GM12878 (cell line): ENCODE measurements around the gene PRRT4.

Experiments used
- CHD1 ChIP-seq: IDR thresholded peaks from 2 replicates; pipeline ENCODE4 v1.6.1; 2012; ENCODE audit warnings: low read depth, low read length, improper control_type of control experiment
- CTCF ChIP-seq, 3 experiments: IDR thresholded peaks in 2 of 3; conservative IDR thresholded peaks in 1 of 3; 2 replicates each; pipeline ENCODE4 v1.5.1; 2011; ENCODE audit warnings: low read depth in 3 of 3, low read length in 3 of 3, mild to moderate bottlenecking in 3 of 3, control low read depth in 2 of 3, moderate library complexity in 2 of 3, inconsistent platforms in 1 of 3, mixed read lengths in 1 of 3; ENCODE audit not compliant: control insufficient read depth in 2 of 3, insufficient read depth in 1 of 3; ENCODE audit errors: extremely low read depth in 1 of 3
- EGR1 ChIP-seq, 2 experiments: IDR thresholded peaks; 1 replicate in 1 of 2; 2 replicates in 1 of 2; pipeline ENCODE4 v1.6.1; 2011 to 2012; ENCODE audit warnings: low read depth in 2 of 2, low read length in 2 of 2, borderline replicate concordance in 1 of 2, mild to moderate bottlenecking in 1 of 2, moderate library complexity in 1 of 2
- ETV6 ChIP-seq, 2 experiments: fragments of 450-650 bp in 1 of 2; IDR thresholded peaks in 1 of 2; conservative IDR thresholded peaks in 1 of 2; 2 replicates each; pipeline ENCODE4 v1.6.1; 2014; ENCODE audit warnings: antibody characterized with exemption in 1 of 2, borderline replicate concordance in 1 of 2, low read depth in 1 of 2, mild to moderate bottlenecking in 1 of 2, moderate library complexity in 1 of 2
- EZH2 ChIP-seq: IDR thresholded peaks from 2 replicates; pipeline ENCODE4 v1.6.1; 2012; ENCODE audit warnings: low read depth, mild to moderate bottlenecking, control low read depth, inconsistent platforms, low read length, borderline replicate concordance; ENCODE audit not compliant: control insufficient read depth
- GABPA ChIP-seq: IDR thresholded peaks from 2 replicates; pipeline ENCODE4 v1.6.1; 2014; ENCODE audit warnings: antibody characterized with exemption, low read depth, mild to moderate bottlenecking, inconsistent platforms
- IKZF1 ChIP-seq: fragments of 450-650 bp; conservative IDR thresholded peaks from 2 replicates; pipeline ENCODE4 v1.6.1; 2017; ENCODE audit warnings: antibody characterized with exemption, mild to moderate bottlenecking
- MAX ChIP-seq: IDR thresholded peaks from 2 replicates; pipeline ENCODE4 v1.6.1; 2012; ENCODE audit warnings: low read depth, low read length, improper control_type of control experiment
- MXI1 ChIP-seq: fragments of 150-350 bp; IDR thresholded peaks from 2 replicates; pipeline ENCODE4 v1.6.1; 2011; ENCODE audit warnings: low read depth, mild to moderate bottlenecking, inconsistent platforms, low read length, improper control_type of control experiment
- POLR2A ChIP-seq: IDR thresholded peaks from 2 replicates; pipeline ENCODE4 v1.6.1; 2011; ENCODE audit warnings: low read depth, mild to moderate bottlenecking, low read length
- POLR2AphosphoS5 ChIP-seq: IDR thresholded peaks from 2 replicates; pipeline ENCODE4 v1.6.1; 2011; ENCODE audit warnings: mild to moderate bottlenecking, low read length, inconsistent platforms
- RCOR1 ChIP-seq: conservative IDR thresholded peaks from 2 replicates; pipeline ENCODE4 v1.6.1; 2012; ENCODE audit warnings: low read depth, low read length, improper control_type of control experiment
- TF ChIP-seq, protein P1 (sequence below): IDR thresholded peaks from 2 replicates; pipeline ENCODE4 v1.6.1; 2012; ENCODE audit warnings: mild to moderate bottlenecking, low read depth, low read length

DNA sequence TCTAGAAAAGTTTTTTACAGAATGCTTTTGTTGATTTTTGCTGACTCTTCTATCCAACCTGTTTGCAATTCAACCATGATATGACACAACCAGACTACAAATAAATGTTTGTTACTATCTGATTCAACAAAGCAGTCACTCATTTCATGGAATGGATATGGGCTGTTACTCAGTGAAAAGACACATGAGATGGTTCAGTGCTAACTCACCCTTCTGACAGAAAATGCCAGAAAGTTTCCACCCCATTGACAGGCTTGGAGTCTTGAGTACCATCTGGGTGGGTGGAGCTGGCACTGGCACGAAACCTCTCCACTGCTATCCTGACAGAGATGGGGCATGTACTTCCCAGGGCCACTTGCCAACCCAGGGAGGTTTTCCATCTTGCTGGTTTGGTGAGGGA lies 57.3 kb downstream of the PRRT4 start:
- TF ChIP-seq MAX (no peak), EGR1 (IDR thresholded peaks at IDR 0.05; ENCODE audit: borderline replicate concordance in 1 of 2, low read depth in 2 of 2, low read length in 2 of 2) (no peak), CTCF (IDR thresholded peaks at IDR 0.05 in 2 of 3, conservative IDR thresholded peaks at IDR 0.05 in 1 of 3; ENCODE audit: control insufficient read depth in 2 of 3, extremely low read depth in 1 of 3, insufficient read depth in 1 of 3, low read depth in 3 of 3, low read length in 3 of 3) (no peak), MXI1 (no peak), GABPA (no peak), POLR2AphosphoS5 (no peak), ETV6 (conservative IDR thresholded peaks at IDR 0.05 in 1 of 2, IDR thresholded peaks at IDR 0.05 in 1 of 2; ENCODE audit: borderline replicate concordance in 1 of 2, low read depth in 1 of 2) (no peak), IKZF1 (no peak), CHD1 (no peak), RCOR1 (no peak), POLR2A (no peak), EZH2 (no peak)
- TF ChIP-seq, protein P1, sequence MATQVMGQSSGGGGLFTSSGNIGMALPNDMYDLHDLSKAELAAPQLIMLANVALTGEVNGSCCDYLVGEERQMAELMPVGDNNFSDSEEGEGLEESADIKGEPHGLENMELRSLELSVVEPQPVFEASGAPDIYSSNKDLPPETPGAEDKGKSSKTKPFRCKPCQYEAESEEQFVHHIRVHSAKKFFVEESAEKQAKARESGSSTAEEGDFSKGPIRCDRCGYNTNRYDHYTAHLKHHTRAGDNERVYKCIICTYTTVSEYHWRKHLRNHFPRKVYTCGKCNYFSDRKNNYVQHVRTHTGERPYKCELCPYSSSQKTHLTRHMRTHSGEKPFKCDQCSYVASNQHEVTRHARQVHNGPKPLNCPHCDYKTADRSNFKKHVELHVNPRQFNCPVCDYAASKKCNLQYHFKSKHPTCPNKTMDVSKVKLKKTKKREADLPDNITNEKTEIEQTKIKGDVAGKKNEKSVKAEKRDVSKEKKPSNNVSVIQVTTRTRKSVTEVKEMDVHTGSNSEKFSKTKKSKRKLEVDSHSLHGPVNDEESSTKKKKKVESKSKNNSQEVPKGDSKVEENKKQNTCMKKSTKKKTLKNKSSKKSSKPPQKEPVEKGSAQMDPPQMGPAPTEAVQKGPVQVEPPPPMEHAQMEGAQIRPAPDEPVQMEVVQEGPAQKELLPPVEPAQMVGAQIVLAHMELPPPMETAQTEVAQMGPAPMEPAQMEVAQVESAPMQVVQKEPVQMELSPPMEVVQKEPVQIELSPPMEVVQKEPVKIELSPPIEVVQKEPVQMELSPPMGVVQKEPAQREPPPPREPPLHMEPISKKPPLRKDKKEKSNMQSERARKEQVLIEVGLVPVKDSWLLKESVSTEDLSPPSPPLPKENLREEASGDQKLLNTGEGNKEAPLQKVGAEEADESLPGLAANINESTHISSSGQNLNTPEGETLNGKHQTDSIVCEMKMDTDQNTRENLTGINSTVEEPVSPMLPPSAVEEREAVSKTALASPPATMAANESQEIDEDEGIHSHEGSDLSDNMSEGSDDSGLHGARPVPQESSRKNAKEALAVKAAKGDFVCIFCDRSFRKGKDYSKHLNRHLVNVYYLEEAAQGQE, result no peak
